A673 (cell line): ENCODE data around the gene GPR183.

Experiments used
- CTCF ChIP-seq: fragments of 300-800, 200-600 bp; sonication (generic); conservative IDR thresholded peaks from 2 replicates; pipeline ENCODE4 v1.5.1; 2017; ENCODE audit warnings: low read depth, mild to moderate bottlenecking, antibody characterized with exemption, low read length, moderate library complexity, mixed read lengths
- EZH2 ChIP-seq: fragments of 200-600 bp; sonication (generic); IDR thresholded peaks from 2 replicates; pipeline ENCODE4 v1.6.1; 2017; ENCODE audit warnings: borderline replicate concordance, low read depth, mild to moderate bottlenecking, mixed read lengths, antibody characterized with exemption, low read length; ENCODE audit not compliant: poor library complexity, severe bottlenecking

GRCh38 chr13:99321709-99322108 lies 14.5 kb upstream of the GPR183 start:
- TF ChIP-seq CTCF, result no peak
- TF ChIP-seq EZH2, result no peak
